KOPT-K1 (cell line): Measurements from ENCODE around the gene NLRP10.
"Not testable (repeated sequence)": the region's sequence is repeated elsewhere in the genome, so short reads cannot be mapped to it uniquely, and the experiment has no call there.

Source experiments
- H3K27ac ChIP-seq: fragments of 200-600 bp; sonication (generic); 2 replicates; pipeline ENCODE4 v1.5.1; 2016; ENCODE audit warnings: antibody characterized with exemption, mild to moderate bottlenecking, low read depth, low read length; ENCODE audit not compliant: poor library complexity, severe bottlenecking
- H3K36me3 ChIP-seq: fragments of 200-600 bp; sonication (generic); 2 replicates; pipeline ENCODE4 v1.5.1; 2017; ENCODE audit warnings: antibody characterized with exemption, mild to moderate bottlenecking, low read length, moderate library complexity; ENCODE audit not compliant: insufficient read depth
- H3K9me3 ChIP-seq: fragments of 200-600 bp; sonication (generic); 2 replicates; pipeline ENCODE4 v1.5.1; 2017; ENCODE audit warnings: antibody characterized with exemption, low read length, mild to moderate bottlenecking; ENCODE audit not compliant: insufficient read depth, poor library complexity, severe bottlenecking

NLRP10 gene

DNA sequence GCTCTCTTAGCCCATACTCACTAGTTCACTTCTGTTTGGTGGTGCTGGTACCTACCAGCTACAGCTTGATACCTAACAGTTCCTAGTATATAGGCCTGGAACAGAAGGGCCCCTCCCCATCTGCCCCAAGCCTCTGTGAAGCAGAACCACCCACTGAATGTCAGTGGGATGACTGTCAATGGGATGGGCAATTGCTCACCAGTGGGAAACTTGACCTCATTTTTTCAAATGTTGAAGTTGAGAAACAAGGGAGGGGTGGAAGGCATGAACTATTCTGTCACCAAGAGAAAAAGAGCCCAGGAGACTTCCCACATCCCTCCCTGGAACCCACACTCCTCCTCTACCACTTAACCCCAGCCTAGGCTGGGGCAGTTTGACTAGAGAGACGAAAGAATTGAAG lies at the start of gene NLRP10:
NLRP10 (minus strand) TSS at position 62 of the 400 bp plus-strand sequence. CDS start 1,952 bp downstream, outside the sequence.
- H3K36me3 ChIP-seq: no peaks in the 10 kb centered on the region
- H3K9me3 ChIP-seq: peaks cover 4% of the 10 kb centered on the region
- H3K27ac ChIP-seq: no peak within 1 kb of the TSS

- Histone ChIP-seq H3K36me3 (no peaks in the 10 kb centered on the region), H3K9me3 (no peaks in the 10 kb centered on the region)
Measured at GRCh38 chr11:8013833-8014232, 48.6 kb upstream of the NLRP10 start.

GRCh38 chr11:8011981-8012444 lies 46.8 kb upstream of the NLRP10 start:
- Histone ChIP-seq H3K9me3 (no peaks in the 10 kb centered on the region), H3K27ac (no peak overlapping the region), H3K36me3 (no peaks in the 10 kb centered on the region)

More at GRCh38 chr11:8013833-8014232, 48.6 kb upstream of the NLRP10 start:
- H3K27ac ChIP-seq: no peak overlapping the region

DNA sequence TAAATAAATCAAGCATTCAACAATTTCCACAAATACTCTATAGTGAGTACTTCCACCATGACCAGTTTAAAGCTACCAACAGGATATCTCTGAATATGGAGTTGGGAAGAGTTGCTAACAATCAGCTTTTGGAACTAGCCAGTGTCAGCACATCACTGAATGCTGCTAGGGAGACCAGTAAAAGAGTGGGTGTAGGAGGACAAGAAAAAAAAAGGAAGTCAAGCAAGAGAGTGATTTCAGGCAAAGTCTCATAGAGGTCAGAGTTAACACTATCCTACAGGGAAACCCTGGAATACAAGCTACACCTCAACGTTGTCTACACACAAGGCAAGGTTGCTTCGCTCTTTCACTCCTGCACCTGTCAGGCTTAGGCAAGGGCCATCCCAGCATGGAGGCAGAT lies 46.1 kb upstream of the NLRP10 start:
- Histone ChIP-seq H3K27ac (no peak overlapping the region), H3K9me3 (no peaks in the 10 kb centered on the region)

GRCh38 chr11:8009856-8010255 lies 44.6 kb upstream of the NLRP10 start:
- Histone ChIP-seq H3K27ac (no peak overlapping the region), H3K36me3 (no peaks in the 10 kb centered on the region), H3K9me3 (no peaks in the 10 kb centered on the region)

More for the DNA sequence above, 46.1 kb upstream of the NLRP10 start:
- H3K36me3 ChIP-seq: no peaks in the 10 kb centered on the region

DNA sequence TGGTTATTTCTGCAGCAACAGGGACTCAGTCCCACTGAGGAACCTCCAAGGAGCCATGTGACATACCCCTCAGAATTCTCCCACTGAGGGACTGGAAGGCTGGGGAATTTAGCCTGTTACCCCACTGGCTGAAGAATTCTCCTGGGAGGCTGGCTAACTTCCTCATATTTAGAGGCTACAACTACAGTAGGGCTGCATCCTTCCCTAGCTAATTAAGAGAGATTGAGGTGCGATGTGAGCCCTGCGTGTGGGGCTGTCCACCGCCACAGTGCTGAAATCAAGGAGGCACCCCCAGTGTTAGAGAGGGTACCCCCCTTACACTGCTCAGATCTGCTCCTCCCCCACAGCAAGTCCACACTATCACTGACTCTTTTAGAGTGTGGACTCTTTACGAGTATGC lies 43.0 kb upstream of the NLRP10 start:
- no peaks in the 10 kb centered on the region for H3K36me3 ChIP-seq
- no peak overlapping the region for H3K27ac ChIP-seq
- no peaks in the 10 kb centered on the region for H3K9me3 ChIP-seq

DNA sequence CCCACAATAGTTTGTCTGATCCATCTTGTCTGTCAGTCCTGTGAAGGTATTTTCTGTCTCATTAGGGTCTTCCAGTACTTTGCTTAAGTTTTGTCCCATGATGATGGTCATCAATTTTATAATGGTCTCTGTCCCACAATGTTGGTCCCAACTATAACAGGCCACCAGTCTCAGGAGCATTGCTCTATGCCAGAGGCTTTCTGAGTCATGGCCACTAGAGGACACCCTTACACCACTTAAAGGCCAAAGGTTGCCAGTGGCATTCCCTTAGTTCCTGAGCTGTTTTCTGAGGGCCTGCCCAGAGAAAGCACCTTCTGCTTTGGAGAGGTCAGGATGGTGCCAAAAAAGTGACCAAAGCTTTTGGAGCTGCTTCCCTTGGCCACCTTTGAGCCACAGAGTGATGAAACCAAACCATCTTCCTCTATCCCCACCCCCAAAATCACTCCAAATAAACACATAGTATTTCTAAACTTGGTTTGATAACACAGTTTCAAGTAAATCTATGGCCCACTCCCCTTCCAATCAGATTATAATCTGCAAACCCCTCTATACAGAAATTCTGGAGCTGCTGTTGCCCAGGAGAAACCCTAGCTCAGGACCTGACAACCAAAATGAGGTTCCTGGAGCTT lies 41.2 kb upstream of the NLRP10 start:
- Histone ChIP-seq H3K9me3 (no peaks in the 10 kb centered on the region), H3K27ac (no peak overlapping the region), H3K36me3 (no peaks in the 10 kb centered on the region)

GRCh38 chr11:8005556-8005955 lies 40.3 kb upstream of the NLRP10 start:
- no peaks in the 10 kb centered on the region for H3K9me3 ChIP-seq
- H3K27ac ChIP-seq: no peak overlapping the region
- H3K36me3 ChIP-seq: 0 out of 2 replicates have a peak, but pooled peaks cover 4% of the 10 kb centered on the region

- no peaks in the 10 kb centered on the region for H3K9me3 ChIP-seq
- peaks cover 18% of the 10 kb centered on the region for H3K36me3 ChIP-seq
- H3K27ac ChIP-seq: no peak overlapping the region
Measured at GRCh38 chr11:8004008-8004407, 38.8 kb upstream of the NLRP10 start.

- Histone ChIP-seq H3K9me3 (no peaks in the 10 kb centered on the region), H3K27ac (no peak overlapping the region), H3K36me3 (peaks cover 27% of the 10 kb centered on the region)
Measured at GRCh38 chr11:8003187-8003586, 37.9 kb upstream of the NLRP10 start.

GRCh38 chr11:8002676-8003075 lies 37.4 kb upstream of the NLRP10 start:
- Histone ChIP-seq H3K36me3 (peaks cover 32% of the 10 kb centered on the region), H3K27ac (no peak overlapping the region), H3K9me3 (no peaks in the 10 kb centered on the region)

- H3K36me3 ChIP-seq: peaks cover 55% of the 10 kb centered on the region
- no peak overlapping the region for H3K27ac ChIP-seq
- H3K9me3 ChIP-seq: no peaks in the 10 kb centered on the region
Measured at GRCh38 chr11:8000390-8000789, 35.1 kb upstream of the NLRP10 start.

- H3K27ac ChIP-seq: no peak overlapping the region
- peaks cover 61% of the 10 kb centered on the region for H3K36me3 ChIP-seq
- H3K9me3 ChIP-seq: no peaks in the 10 kb centered on the region
Measured at GRCh38 chr11:7999795-8000194, 34.5 kb upstream of the NLRP10 start.

GRCh38 chr11:7994581-7995278 lies 29.5 kb upstream of the NLRP10 start:
- no peak overlapping the region for H3K27ac ChIP-seq
- peaks cover 98% of the 10 kb centered on the region for H3K36me3 ChIP-seq
- no peaks in the 10 kb centered on the region for H3K9me3 ChIP-seq

GRCh38 chr11:7987560-7987883 lies 22.3 kb upstream of the NLRP10 start:
- not testable (repeated sequence) for H3K9me3 ChIP-seq
- Histone ChIP-seq H3K36me3 (peaks cover 40% of the 10 kb centered on the region), H3K27ac (peak overlapping the region; percentile 53)
